Measurements from ENCODE around the gene STARD6. TPM values are rescaled to one million over a fixed set of nuclear protein-coding genes. Genes with fewer than 3 reads are reported as not detected.

Gene STARD6
- total RNA-seq, 1 donor from 2014 or later = not detected

DNA sequence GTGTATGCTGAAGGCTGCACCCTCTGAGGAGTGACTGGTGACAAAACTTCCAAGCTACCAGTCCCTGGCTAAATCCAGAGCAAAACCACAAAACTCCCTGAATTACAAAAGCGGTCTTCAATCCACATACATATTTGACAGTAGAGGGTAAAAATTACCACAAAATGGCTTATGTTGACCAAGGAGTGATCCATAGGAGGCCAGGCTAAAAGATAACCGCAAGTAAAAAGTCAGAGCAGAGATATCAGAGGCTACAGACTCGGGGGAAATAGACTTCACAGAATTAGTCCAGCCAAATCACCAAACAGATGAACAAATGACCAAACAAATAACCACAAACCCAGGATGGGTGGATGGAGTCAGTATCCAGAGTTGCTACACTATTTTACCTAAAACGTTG is 19.4 kb downstream of the STARD6 start:
- TF ChIP-seq POLR2AphosphoS5 (IDR thresholded peaks at IDR 0.05; ENCODE audit: insufficient read depth in 1 of 2, low read depth in 1 of 2) (no peak), POLR2A (IDR thresholded peaks at IDR 0.05) (no peak)
- TF ChIP-seq, protein P1, sequence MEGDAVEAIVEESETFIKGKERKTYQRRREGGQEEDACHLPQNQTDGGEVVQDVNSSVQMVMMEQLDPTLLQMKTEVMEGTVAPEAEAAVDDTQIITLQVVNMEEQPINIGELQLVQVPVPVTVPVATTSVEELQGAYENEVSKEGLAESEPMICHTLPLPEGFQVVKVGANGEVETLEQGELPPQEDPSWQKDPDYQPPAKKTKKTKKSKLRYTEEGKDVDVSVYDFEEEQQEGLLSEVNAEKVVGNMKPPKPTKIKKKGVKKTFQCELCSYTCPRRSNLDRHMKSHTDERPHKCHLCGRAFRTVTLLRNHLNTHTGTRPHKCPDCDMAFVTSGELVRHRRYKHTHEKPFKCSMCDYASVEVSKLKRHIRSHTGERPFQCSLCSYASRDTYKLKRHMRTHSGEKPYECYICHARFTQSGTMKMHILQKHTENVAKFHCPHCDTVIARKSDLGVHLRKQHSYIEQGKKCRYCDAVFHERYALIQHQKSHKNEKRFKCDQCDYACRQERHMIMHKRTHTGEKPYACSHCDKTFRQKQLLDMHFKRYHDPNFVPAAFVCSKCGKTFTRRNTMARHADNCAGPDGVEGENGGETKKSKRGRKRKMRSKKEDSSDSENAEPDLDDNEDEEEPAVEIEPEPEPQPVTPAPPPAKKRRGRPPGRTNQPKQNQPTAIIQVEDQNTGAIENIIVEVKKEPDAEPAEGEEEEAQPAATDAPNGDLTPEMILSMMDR (IDR thresholded peaks at IDR 0.05) = no peak
- H3K27ac ChIP-seq = no peak overlapping the region
- intact Hi-C loops (cut with DNase I) = no loop called here

DNA sequence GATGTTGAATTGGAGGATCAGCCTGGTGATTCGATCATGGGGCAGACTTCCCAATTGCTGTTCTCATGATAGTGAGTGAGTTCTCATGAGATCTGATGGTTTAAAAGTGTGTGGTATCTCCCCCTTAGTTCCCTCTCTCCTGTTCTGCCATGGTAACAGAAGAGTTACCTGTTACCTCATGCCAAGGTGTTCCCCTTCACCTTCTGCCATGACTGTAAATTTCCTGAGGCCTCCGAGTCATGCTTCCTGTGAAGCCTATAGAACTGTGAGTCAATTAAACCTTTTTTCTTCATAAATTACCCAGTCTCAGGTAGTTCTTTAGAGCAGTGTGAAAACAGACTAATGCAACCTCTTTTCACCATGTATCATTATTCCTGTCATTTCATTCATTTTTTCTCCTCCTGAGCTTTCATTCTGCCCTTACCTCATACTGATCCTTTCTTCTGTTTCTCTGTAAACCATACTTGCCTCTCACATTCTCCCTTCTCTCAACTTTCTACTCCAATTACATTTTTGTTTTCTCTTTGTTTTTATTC is 22.0 kb downstream of the STARD6 start:
- Histone ChIP-seq H3K4me1 (no peaks in the 10 kb centered on the region), H3K27ac (no peak overlapping the region), H3K4me3 (no peak overlapping the region), H3K9me3 (no peaks in the 10 kb centered on the region), H3K36me3 (no peaks in the 10 kb centered on the region), H3K27me3 (no peaks in the 10 kb centered on the region)
- TF ChIP-seq, protein P1 (IDR thresholded peaks at IDR 0.05) = no peak
- no peak for TF ChIP-seq POLR2AphosphoS5 (IDR thresholded peaks at IDR 0.05; ENCODE audit: insufficient read depth in 1 of 2, low read depth in 1 of 2)
- no peak for TF ChIP-seq POLR2A (IDR thresholded peaks at IDR 0.05)
- DNase-seq (ENCODE audit: extremely low spot score in 2 of 2) = no peak
- intact Hi-C loops (cut with DNase I) = no loop called here

More for the DNA sequence above, 19.4 kb downstream of the STARD6 start:
- Histone ChIP-seq H3K4me1 (no peaks in the 10 kb centered on the region), H3K9me3 (no peaks in the 10 kb centered on the region), H3K36me3 (no peaks in the 10 kb centered on the region), H3K27me3 (no peaks in the 10 kb centered on the region), H3K4me3 (no peak overlapping the region)
- DNase-seq (ENCODE audit: extremely low spot score in 2 of 2) = no peak

DNA sequence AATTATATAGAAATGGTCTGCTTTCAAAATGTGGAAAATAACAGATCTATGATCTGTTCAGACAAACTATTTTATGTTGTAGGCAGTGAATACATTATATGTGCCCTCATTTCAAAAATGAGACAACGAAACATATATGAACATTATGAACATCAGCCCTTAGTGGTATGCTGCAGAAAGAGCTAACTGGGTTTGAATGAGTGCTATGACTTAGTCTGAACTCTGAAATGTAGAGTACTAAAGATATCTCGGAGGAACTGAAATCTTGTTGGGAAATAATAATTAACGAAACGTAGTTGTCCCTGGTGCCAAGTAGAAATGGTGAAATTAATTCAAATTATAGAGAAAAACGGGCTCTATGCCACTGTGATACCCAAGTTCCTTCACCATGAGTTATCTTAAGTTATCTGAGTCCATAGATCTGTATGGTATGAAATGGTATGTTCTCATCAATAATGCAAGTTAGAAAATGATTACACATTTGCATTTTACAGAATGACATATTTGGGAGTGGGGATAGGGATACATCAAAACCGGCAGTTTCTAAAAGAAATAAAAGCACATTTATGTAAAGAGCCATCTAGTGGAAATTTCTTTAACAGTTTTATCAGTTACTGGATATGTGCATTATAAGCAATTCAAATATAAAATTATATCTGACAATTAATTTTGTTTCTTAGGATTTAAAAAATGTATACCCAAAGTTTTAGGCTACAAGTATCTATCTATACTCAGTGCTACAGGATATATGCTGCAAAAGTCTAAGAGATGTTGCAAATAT is 26.7 kb downstream of the STARD6 start:
- H3K36me3 ChIP-seq = no peaks in the 10 kb centered on the region
- no peak overlapping the region for H3K27ac ChIP-seq
- TF ChIP-seq POLR2AphosphoS5 (IDR thresholded peaks at IDR 0.05; ENCODE audit: insufficient read depth in 1 of 2, low read depth in 1 of 2) (no peak), POLR2A (IDR thresholded peaks at IDR 0.05) (no peak)
- TF ChIP-seq, protein P1 (IDR thresholded peaks at IDR 0.05) = no peak
- H3K4me3 ChIP-seq = no peak overlapping the region
- intact Hi-C loops (cut with DNase I) = no loop called here
- no peaks in the 10 kb centered on the region for H3K4me1 ChIP-seq
- no peaks in the 10 kb centered on the region for H3K27me3 ChIP-seq
- no peak for DNase-seq (ENCODE audit: extremely low spot score in 2 of 2)
- no peaks in the 10 kb centered on the region for H3K9me3 ChIP-seq

DNA sequence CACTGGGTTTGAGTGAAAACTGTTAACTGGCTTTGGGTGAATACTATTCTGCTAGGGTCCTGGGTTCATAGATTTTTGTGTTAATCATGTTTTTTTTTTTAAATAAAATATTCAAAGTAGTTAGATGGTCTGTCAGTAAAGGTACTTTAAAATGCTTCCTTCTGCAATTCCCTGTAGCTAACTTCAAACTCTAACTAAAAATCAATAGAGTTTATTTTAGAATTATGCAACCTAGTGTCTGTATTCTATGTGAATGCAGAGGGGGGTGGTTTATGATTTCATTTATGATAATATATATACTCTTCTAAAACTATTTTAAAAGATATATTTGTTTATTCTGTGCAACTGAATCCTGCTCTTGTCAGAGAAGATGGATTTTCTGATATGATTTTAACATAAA is 27.9 kb downstream of the STARD6 start:
- Histone ChIP-seq H3K36me3 (no peaks in the 10 kb centered on the region), H3K4me3 (no peak overlapping the region), H3K27me3 (no peaks in the 10 kb centered on the region), H3K27ac (no peak overlapping the region), H3K4me1 (no peaks in the 10 kb centered on the region), H3K9me3 (no peaks in the 10 kb centered on the region)
- DNase-seq (ENCODE audit: extremely low spot score in 2 of 2) = no peak
- intact Hi-C loops (cut with DNase I) = no loop called here
- TF ChIP-seq, protein P1 (IDR thresholded peaks at IDR 0.05) = no peak
- TF ChIP-seq POLR2AphosphoS5 (IDR thresholded peaks at IDR 0.05; ENCODE audit: insufficient read depth in 1 of 2, low read depth in 1 of 2) (no peak), POLR2A (IDR thresholded peaks at IDR 0.05) (no peak)

DNA sequence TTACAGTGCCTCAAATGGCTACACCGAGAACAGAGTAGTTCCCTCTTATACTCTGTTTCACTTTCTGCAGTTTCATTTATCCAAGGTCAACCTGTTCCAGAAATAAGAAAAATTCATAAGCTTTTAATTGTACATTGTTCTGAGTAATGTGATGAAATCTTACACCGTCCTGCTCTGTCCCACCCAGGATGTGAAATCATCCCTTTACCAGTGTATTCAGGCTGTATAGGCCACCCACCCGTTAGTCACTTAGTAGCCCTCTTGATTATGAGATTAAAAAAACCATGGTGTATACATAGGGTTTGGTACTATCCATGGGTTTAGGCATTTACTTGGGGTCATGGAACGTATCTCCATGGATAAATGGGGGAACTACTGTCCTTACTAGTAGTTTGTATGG is 29.8 kb downstream of the STARD6 start:
- DNase-seq (ENCODE audit: extremely low spot score in 2 of 2) = no peak
- Histone ChIP-seq H3K36me3 (no peaks in the 10 kb centered on the region), H3K27me3 (no peaks in the 10 kb centered on the region), H3K27ac (no peak overlapping the region), H3K9me3 (no peaks in the 10 kb centered on the region), H3K4me1 (no peaks in the 10 kb centered on the region), H3K4me3 (no peak overlapping the region)
- intact Hi-C loops (cut with DNase I) = no loop called here
- TF ChIP-seq, protein P1 (IDR thresholded peaks at IDR 0.05) = no peak
- TF ChIP-seq POLR2A (IDR thresholded peaks at IDR 0.05) = no peak
- no peak for TF ChIP-seq POLR2AphosphoS5 (IDR thresholded peaks at IDR 0.05; ENCODE audit: insufficient read depth in 1 of 2, low read depth in 1 of 2)

All from vagina (tissue), 2 donors.